Loucy (cell line): ENCODE measurements around the gene EIF1AX.
"Not testable (repeated sequence)": the region's sequence is repeated elsewhere in the genome, so short reads cannot be mapped to it uniquely, and the experiment has no call there.

Source experiments
- H2AFZ ChIP-seq: fragments of 200-600 bp; sonication (generic); 2 replicates; pipeline ENCODE4 v1.6.0; 2016; ENCODE audit warnings: antibody characterized with exemption, mild to moderate bottlenecking, low read length, moderate library complexity
- H3F3A ChIP-seq: fragments of 200-600 bp; 2 replicates; pipeline ENCODE4 v1.6.0; 2016; ENCODE audit warnings: antibody characterized with exemption, low read depth, mild to moderate bottlenecking
- H3K27me3 ChIP-seq: fragments of 200-600 bp; sonication (generic); 2 replicates; pipeline ENCODE4 v1.6.1; 2014; ENCODE audit warnings: low read length, mild to moderate bottlenecking; ENCODE audit not compliant: insufficient read depth, poor library complexity, severe bottlenecking
- H3K36me3 ChIP-seq: fragments of 200-600 bp; sonication (generic); 2 replicates; pipeline ENCODE4 v1.6.1; 2016; ENCODE audit warnings: low read length; ENCODE audit not compliant: insufficient read depth
- H3K4me1 ChIP-seq: fragments of 200-600 bp; sonication (generic); 2 replicates; pipeline ENCODE4 v1.5.1; 2014; ENCODE audit warnings: low read length, mild to moderate bottlenecking; ENCODE audit not compliant: insufficient read depth, poor library complexity, severe bottlenecking
- H3K4me2 ChIP-seq: fragments of 200-600 bp; sonication (generic); 2 replicates; pipeline ENCODE4 v1.6.0; 2014; ENCODE audit warnings: antibody characterized with exemption, low read length, low read depth, mild to moderate bottlenecking; ENCODE audit not compliant: poor library complexity, severe bottlenecking
- H3K4me3 ChIP-seq: fragments of 200-600 bp; sonication (generic); 2 replicates; pipeline ENCODE4 v1.5.1; 2014; ENCODE audit warnings: low read length, mild to moderate bottlenecking, mixed read lengths; ENCODE audit not compliant: poor library complexity, severe bottlenecking
- H3K79me2 ChIP-seq: fragments of 200-600 bp; sonication (generic); 2 replicates; pipeline ENCODE4 v1.6.1; 2014; ENCODE audit warnings: low read length; ENCODE audit not compliant: insufficient read depth
- H3K9ac ChIP-seq: fragments of 200-600 bp; sonication (generic); 2 replicates; pipeline ENCODE4 v1.6.0; 2014; ENCODE audit warnings: mild to moderate bottlenecking, low read depth, low read length, moderate library complexity; ENCODE audit not compliant: poor library complexity, severe bottlenecking
- H3K9me2 ChIP-seq: fragments of 200-600 bp; sonication (generic); replicated peaks from 2 replicates; pipeline ENCODE4 v1.6.1; 2016; ENCODE audit warnings: low read depth, low read length, mixed read lengths
- H3K9me3 ChIP-seq: fragments of 200-600 bp; sonication (generic); 2 replicates; pipeline ENCODE4 v1.6.1; 2014; ENCODE audit warnings: mild to moderate bottlenecking, antibody characterized with exemption, low read length, low read depth; ENCODE audit not compliant: insufficient read depth
- H4K20me1 ChIP-seq: fragments of 200-600 bp; sonication (generic); 2 replicates; pipeline ENCODE4 v1.6.0; 2014; ENCODE audit warnings: antibody characterized with exemption, low read length, mild to moderate bottlenecking; ENCODE audit not compliant: insufficient read depth, poor library complexity, severe bottlenecking
- EZH2phosphoT487 ChIP-seq: fragments of 200-600 bp; IDR thresholded peaks from 2 replicates; pipeline ENCODE4 v1.6.1; 2018; ENCODE audit warnings: antibody characterized with exemption, mild to moderate bottlenecking, moderate library complexity, borderline replicate concordance
- TF ChIP-seq, protein P1 (sequence below): fragments of 200-600 bp; sonication (generic); conservative IDR thresholded peaks from 2 replicates; pipeline ENCODE4 v1.5.1; 2014; ENCODE audit warnings: mild to moderate bottlenecking, antibody characterized with exemption, low read length

EIF1AX gene

DNA sequence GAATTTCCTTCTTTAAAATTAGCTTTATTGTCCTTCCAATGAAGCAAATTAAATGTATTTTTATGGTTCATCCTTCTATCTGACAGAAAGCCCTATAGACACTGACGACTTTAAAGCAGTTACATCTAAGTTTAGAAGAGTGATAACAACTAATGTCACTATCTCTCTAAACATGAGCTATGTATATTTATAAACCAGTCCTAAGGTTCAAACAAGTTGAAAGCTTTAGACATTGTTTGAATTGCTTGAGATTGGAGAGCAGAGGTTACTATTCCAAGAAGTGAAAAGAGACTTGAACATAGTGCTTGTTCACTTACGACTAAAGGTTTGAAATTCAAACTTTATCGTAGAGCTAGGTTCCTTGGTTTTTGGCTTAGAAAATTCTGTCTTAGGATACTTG lies 30.2 kb upstream of the EIF1AX start:
- no peak overlapping the region for H3K4me3 ChIP-seq
- no peaks in the 10 kb centered on the region for H4K20me1 ChIP-seq
- H3K9me2 ChIP-seq = no peaks in the 10 kb centered on the region
- H3K27me3 ChIP-seq = no peaks in the 10 kb centered on the region
- no peaks in the 10 kb centered on the region for H3K9me3 ChIP-seq
- H3K9ac ChIP-seq = no peak overlapping the region
- H3F3A ChIP-seq = no peaks in the 10 kb centered on the region
- H3K79me2 ChIP-seq = no peaks in the 10 kb centered on the region
- H3K4me1 ChIP-seq = no peaks in the 10 kb centered on the region
- no peak overlapping the region for H3K4me2 ChIP-seq
- H3K36me3 ChIP-seq = peaks cover 70% of the 10 kb centered on the region; the same call in 1 of the 2 replicates
- H2AFZ ChIP-seq = no peak overlapping the region
- TF ChIP-seq, protein P1, sequence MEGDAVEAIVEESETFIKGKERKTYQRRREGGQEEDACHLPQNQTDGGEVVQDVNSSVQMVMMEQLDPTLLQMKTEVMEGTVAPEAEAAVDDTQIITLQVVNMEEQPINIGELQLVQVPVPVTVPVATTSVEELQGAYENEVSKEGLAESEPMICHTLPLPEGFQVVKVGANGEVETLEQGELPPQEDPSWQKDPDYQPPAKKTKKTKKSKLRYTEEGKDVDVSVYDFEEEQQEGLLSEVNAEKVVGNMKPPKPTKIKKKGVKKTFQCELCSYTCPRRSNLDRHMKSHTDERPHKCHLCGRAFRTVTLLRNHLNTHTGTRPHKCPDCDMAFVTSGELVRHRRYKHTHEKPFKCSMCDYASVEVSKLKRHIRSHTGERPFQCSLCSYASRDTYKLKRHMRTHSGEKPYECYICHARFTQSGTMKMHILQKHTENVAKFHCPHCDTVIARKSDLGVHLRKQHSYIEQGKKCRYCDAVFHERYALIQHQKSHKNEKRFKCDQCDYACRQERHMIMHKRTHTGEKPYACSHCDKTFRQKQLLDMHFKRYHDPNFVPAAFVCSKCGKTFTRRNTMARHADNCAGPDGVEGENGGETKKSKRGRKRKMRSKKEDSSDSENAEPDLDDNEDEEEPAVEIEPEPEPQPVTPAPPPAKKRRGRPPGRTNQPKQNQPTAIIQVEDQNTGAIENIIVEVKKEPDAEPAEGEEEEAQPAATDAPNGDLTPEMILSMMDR = no peak
- no peak for TF ChIP-seq EZH2phosphoT487

DNA sequence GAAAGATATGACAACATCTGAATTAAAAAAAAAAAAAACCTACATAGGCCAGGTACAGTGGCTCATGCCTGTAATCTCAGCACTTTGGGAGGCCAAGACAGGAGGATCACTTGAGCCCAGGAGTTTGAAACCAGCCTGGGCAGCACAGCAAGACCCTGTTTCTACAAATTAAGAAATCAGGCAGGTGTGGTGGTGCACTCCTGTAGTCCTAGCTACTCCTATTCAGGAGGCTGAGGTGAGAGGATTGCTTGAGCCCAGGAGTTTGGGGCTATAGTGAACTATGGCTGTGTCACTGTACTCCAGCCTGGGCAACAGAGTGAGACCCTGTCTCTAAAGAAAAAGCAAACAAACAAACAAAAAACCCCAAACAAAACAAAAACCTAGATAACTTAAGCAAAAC lies 20.9 kb upstream of the EIF1AX start:
- not testable (repeated sequence) for H3F3A ChIP-seq, H3K4me1 ChIP-seq, H3K9ac ChIP-seq, H3K9me2 ChIP-seq, H3K9me3 ChIP-seq, H3K79me2 ChIP-seq, H3K27me3 ChIP-seq, H4K20me1 ChIP-seq, H3K4me2 ChIP-seq, H3K4me3 ChIP-seq, H2AFZ ChIP-seq
- peaks cover 49% of the 10 kb centered on the region; the same call in 1 of the 2 replicates for H3K36me3 ChIP-seq

DNA sequence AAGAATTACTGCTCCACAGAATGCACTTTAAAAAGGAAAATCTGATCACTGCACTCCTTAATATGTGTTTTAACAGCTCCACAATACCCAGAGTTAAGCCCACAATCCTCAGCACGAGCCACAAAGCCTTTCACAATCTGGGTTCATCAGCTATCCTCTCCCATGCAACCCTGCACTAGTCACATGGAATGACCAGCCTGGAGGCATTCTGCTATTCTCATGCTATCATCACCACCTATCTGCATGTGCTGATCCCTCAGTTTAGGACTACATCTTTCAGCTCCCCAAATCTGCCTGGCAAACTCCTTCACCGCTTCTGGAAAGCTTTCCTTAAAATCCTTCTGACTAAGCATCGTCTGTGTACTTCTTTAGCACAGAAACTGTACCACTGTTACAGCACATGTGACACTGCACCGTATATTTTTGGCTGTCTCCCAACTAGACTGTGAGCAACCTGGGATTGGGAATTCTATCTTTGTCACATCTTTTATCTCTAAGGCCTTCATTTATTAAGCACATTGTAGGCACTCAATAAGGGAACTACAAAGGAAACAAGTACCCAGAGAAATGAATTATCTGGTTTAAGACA lies 18.3 kb upstream of the EIF1AX start:
- H3K4me3 ChIP-seq = no peak overlapping the region
- no peaks in the 10 kb centered on the region for H4K20me1 ChIP-seq
- H3K36me3 ChIP-seq = peaks cover 59% of the 10 kb centered on the region
- no peak for TF ChIP-seq EZH2phosphoT487
- TF ChIP-seq, protein P1 = no peak
- no peaks in the 10 kb centered on the region for H3F3A ChIP-seq
- H3K79me2 ChIP-seq = no peaks in the 10 kb centered on the region
- no peaks in the 10 kb centered on the region for H3K4me1 ChIP-seq
- no peak overlapping the region for H2AFZ ChIP-seq
- H3K9ac ChIP-seq = no peak overlapping the region
- no peaks in the 10 kb centered on the region for H3K9me3 ChIP-seq
- no peaks in the 10 kb centered on the region for H3K9me2 ChIP-seq
- no peaks in the 10 kb centered on the region for H3K27me3 ChIP-seq
- no peak overlapping the region for H3K4me2 ChIP-seq

DNA sequence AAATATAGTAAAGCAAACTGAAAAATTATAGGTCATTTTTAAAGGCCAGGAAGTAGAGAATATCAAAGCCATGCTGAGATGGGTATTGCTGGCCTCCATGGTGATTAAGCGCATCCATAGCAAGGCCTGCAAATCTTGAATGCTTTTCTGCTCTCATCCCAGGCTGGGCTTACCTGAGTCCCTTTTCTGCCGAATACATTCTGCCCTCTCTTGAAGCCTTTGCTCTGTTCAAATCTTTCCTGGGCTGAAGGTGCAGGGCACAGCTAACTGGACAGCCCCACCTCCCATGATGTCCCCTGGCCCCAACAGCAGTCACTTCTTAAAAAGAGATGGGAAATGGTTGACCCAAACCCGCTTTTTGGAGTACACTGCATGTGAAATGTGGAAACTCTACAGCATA lies 10.1 kb upstream of the EIF1AX start:
- no peak overlapping the region for H3K4me3 ChIP-seq
- H3K4me1 ChIP-seq = no peaks in the 10 kb centered on the region
- H2AFZ ChIP-seq = no peak overlapping the region
- no peak overlapping the region for H3K9ac ChIP-seq
- no peaks in the 10 kb centered on the region for H3K79me2 ChIP-seq
- no peaks in the 10 kb centered on the region for H3F3A ChIP-seq
- H4K20me1 ChIP-seq = no peaks in the 10 kb centered on the region
- no peaks in the 10 kb centered on the region for H3K9me2 ChIP-seq
- H3K9me3 ChIP-seq = no peaks in the 10 kb centered on the region
- no peaks in the 10 kb centered on the region for H3K27me3 ChIP-seq
- H3K4me2 ChIP-seq = no peak overlapping the region
- peaks cover 43% of the 10 kb centered on the region for H3K36me3 ChIP-seq
- no peak for TF ChIP-seq EZH2phosphoT487
- TF ChIP-seq, protein P1 = no peak
